K562 (cell line): ENCODE measurements around the gene PASD1. TPM values are rescaled to one million over a fixed set of nuclear protein-coding genes. Genes with fewer than 3 reads are reported as not detected.
A peak's percentile ranks its signal among the peaks of the same experiment; 100 is the strongest.

Experiments used
- ATAC-seq: fragments of 200-7000 bp; cut with Tn5 transposase; 3 replicates; pipeline ENCODE4 v1.9.1; 2020; ENCODE audit warnings: moderate library complexity
- BruUV-seq: library from RNA; stranded (reverse); fragments of 400-500 nt; replicated peaks from 2 replicates; lab custom pipeline; 2021; lab: Mats Ljungman, UMichigan
- CTCF ChIA-PET: fragments of 300-600 bp; formaldehyde crosslinking; extraction: SDS; loops from one replicate; lab custom pipeline; 2021; ENCODE audit warnings: low intra/inter-chr PET ratio; lab: Yijun Ruan, JAX
- POLR2A ChIA-PET: fragments of 300-600, 350-650 bp; sonication (Branson Sonifier 250); formaldehyde crosslinking; extraction: SDS; loops from one replicate; lab custom pipeline; 2021; ENCODE audit warnings: antibody characterized with exemption, inconsistent platforms; lab: Yijun Ruan, JAX
- DNase-seq, 4 experiments: peaks; one replicate each; pipeline versions ENCODE4 v3.0.0 to v3.0.0-alpha.2; 2011 to 2018; ENCODE audit warnings: low spot score in 3 of 4, mixed read lengths in 3 of 4; ENCODE audit errors: extremely low read depth in 1 of 4
- FAIRE-seq: peaks from 2 replicates; lab custom pipeline; 2011; peaks lifted over from hg19 to GRCh38; lab: Jason Lieb, UNC
- H2AFZ ChIP-seq: 2 replicates; pipeline ENCODE4 v1.6.0; 2011; ENCODE audit warnings: low read depth, low read length, control low read depth, inconsistent platforms
- H3K27ac ChIP-seq: fragments of 200-600 bp; 3 replicates; pipeline ENCODE4 v1.8.0; 2011; ENCODE audit warnings: low read depth, mild to moderate bottlenecking, control low read depth, inconsistent platforms, low read length, moderate library complexity, mixed read lengths; ENCODE audit errors: extremely low read depth
- H3K27me3 ChIP-seq, 2 experiments: fragments of 300-600 bp in 1 of 2; 2 replicates in 1 of 2; 3 replicates in 1 of 2; pipeline versions ENCODE4 v1.6.0 to v1.8.0; 2011; ENCODE audit warnings: inconsistent platforms in 2 of 2, low read length in 2 of 2, mild to moderate bottlenecking in 1 of 2, mixed read lengths in 1 of 2, moderate library complexity in 1 of 2; ENCODE audit not compliant: control insufficient read depth in 2 of 2, insufficient read depth in 2 of 2
- H3K36me3 ChIP-seq: fragments of 300-600 bp; 3 replicates; pipeline ENCODE4 v1.8.0; 2011; ENCODE audit warnings: mild to moderate bottlenecking, low read length, inconsistent platforms; ENCODE audit not compliant: control insufficient read depth, insufficient read depth
- H3K4me1 ChIP-seq, 2 experiments: fragments of 200-600 bp in 1 of 2; replicated peaks in 1 of 2; 2 replicates in 1 of 2; 3 replicates in 1 of 2; pipeline versions ENCODE4 v1.5.1 to v1.8.0; 2011; ENCODE audit warnings: inconsistent platforms in 2 of 2, low read length in 2 of 2, mild to moderate bottlenecking in 1 of 2, mixed read lengths in 1 of 2, moderate library complexity in 1 of 2; ENCODE audit not compliant: control insufficient read depth in 2 of 2, insufficient read depth in 2 of 2
- H3K4me2 ChIP-seq: 2 replicates; pipeline ENCODE4 v1.6.1; 2011; ENCODE audit warnings: low read length, control low read depth, inconsistent platforms, mixed read lengths; ENCODE audit not compliant: insufficient read depth
- H3K4me3 ChIP-seq: fragments of 200-600 bp; sonication (generic), shearing (Covaris generic); 2 replicates; pipeline ENCODE4 v1.5.1; 2016; ENCODE audit warnings: control low read depth, inconsistent platforms
- H3K79me2 ChIP-seq: fragments of 200-600 bp; 3 replicates; pipeline ENCODE4 v1.8.0; 2011; ENCODE audit warnings: low read length, inconsistent platforms; ENCODE audit not compliant: control insufficient read depth, insufficient read depth
- H3K9ac ChIP-seq, 2 experiments: 2 replicates each; pipeline versions ENCODE4 v1.6.0 to v1.6.1; 2011; ENCODE audit warnings: low read depth in 2 of 2, low read length in 2 of 2, control low read depth in 1 of 2, inconsistent platforms in 1 of 2, mild to moderate bottlenecking in 1 of 2, mixed read lengths in 1 of 2; ENCODE audit not compliant: insufficient read depth in 1 of 2
- H3K9me1 ChIP-seq: one replicate; pipeline ENCODE4 v1.6.0; 2011; ENCODE audit warnings: inconsistent platforms, mild to moderate bottlenecking, low read length, moderate library complexity; ENCODE audit not compliant: control insufficient read depth, insufficient read depth
- H3K9me3 ChIP-seq: replicated peaks from 2 replicates; pipeline ENCODE4 v1.5.1; 2011; ENCODE audit warnings: low read depth, low read length, inconsistent platforms; ENCODE audit not compliant: control insufficient read depth, insufficient read depth
- H4K20me1 ChIP-seq: replicated peaks from 2 replicates; pipeline ENCODE4 v1.6.1; 2011; ENCODE audit warnings: low read length, inconsistent platforms, mixed read lengths; ENCODE audit not compliant: control insufficient read depth, insufficient read depth
- C11orf30 ChIP-seq: fragments of 450-650 bp; IDR thresholded peaks from 2 replicates; pipeline ENCODE4 v1.6.1; 2016; ENCODE audit warnings: low read depth, mild to moderate bottlenecking
- MAFG ChIP-seq: fragments of 450-650 bp; conservative IDR thresholded peaks from 2 replicates; pipeline ENCODE4 v1.6.1; 2016; ENCODE audit warnings: missing genetic modification characterization, missing compliant biosample characterization
- NFE2 ChIP-seq: IDR thresholded peaks from 2 replicates; pipeline ENCODE4 v1.6.1; 2014; ENCODE audit warnings: antibody characterized with exemption, low read depth
- TEAD2 ChIP-seq: fragments of 450-650 bp; IDR thresholded peaks from 2 replicates; pipeline ENCODE4 v1.6.1; 2016; ENCODE audit warnings: missing genetic modification characterization, control low read depth, missing compliant biosample characterization
- ZNF316 ChIP-seq: fragments of 450-650 bp; IDR thresholded peaks from 2 replicates; pipeline ENCODE4 v1.6.1; 2016
- ZNF609 ChIP-seq: sonication (generic); formaldehyde crosslinking; IDR thresholded peaks from 2 replicates; pipeline ENCODE4 v1.8.1; 2023; ENCODE audit warnings: missing genetic modification reagents, mild to moderate bottlenecking, borderline replicate concordance
- WGBS: fragments of 100-300 bp; shearing (Covaris generic); methylation state at CpG from one replicate; pipeline ENCODE4 v1.1.6; 2016; ENCODE audit warnings: low coverage, mixed read lengths; ENCODE audit not compliant: insufficient coverage; ENCODE audit errors: missing lambda C conversion rate; 5-methylcytosine and 5-hydroxymethylcytosine counted together
- in situ Hi-C: fragments of 300-500 bp; cut with MboI; formaldehyde crosslinking; loops from 4 replicates; pipeline ENCODE4 v1.15.0; 2018; ENCODE audit warnings: inconsistent platforms, mixed read lengths
- intact Hi-C: fragments of 100-400 bp; cut with micrococcal nuclease; formaldehyde crosslinking; loops from 2 replicates; pipeline ENCODE4 v1.14.2; 2022
- polyA plus RNA-seq, 8 experiments: library from polyadenylated mRNA; depleted of rRNA in 4 of 8; stranded (reverse) in 5 of 8; unstranded in 3 of 8; fragments of >200 nt; fragmentation: Nextera tagmentation in 2 of 8; fragmentation: Illumina TruSeq in 1 of 8; extraction: Ambion mirVana in 2 of 8; extraction: Trizol in 1 of 8; gene quantifications; 2 replicates each; pipeline versions ENCODE4 v1.2.1 to v1.2.3, GENCODE V29; 2011 to 2014; ENCODE audit warnings: inconsistent platforms in 1 of 8, missing spikeins in 1 of 8
- total RNA-seq, 7 experiments: library from RNA; depleted of rRNA in 6 of 7; stranded (reverse); fragments of >200 nt in 6 of 7; fragmentation: Illumina TruSeq in 2 of 7; extraction: Trizol in 2 of 7; gene quantifications; 2 replicates each; pipeline versions ENCODE4 v1.2.1 to v1.2.3, GENCODE V29; 2011 to 2021; ENCODE audit warnings: low replicate concordance in 1 of 7

The PASD1 gene
- total and polyA plus RNA-seq, 9 of the 15 experiments (the other 6 are each of a cell fraction or from before 2014, with no cell fraction given) = 1.7 to 12.8 (median 9.6) TPM

- ChIA-PET POLR2A (no interaction called here), CTCF (no interaction called here)
- no TSS peak for BruUV-seq
These were observed 78.1 kb downstream of the PASD1 start for GRCh38 chrX:151641564-151641963.

More at GRCh38 chrX:151641564-151641963, 78.1 kb downstream of the PASD1 start:
- Histone ChIP-seq H4K20me1 (no peaks in the 10 kb centered on the region), H3K9ac (no peak overlapping the region), H3K79me2 (no peaks in the 10 kb centered on the region), H3K4me3 (no peak overlapping the region), H3K4me1 (no peaks in the 10 kb centered on the region), H2AFZ (no peak overlapping the region), H3K4me2 (no peak overlapping the region), H3K27ac (no peak overlapping the region), H3K36me3 (no peaks in the 10 kb centered on the region), H3K27me3 (no peaks in the 10 kb centered on the region), H3K9me1 (no peaks in the 10 kb centered on the region), H3K9me3 (no peaks in the 10 kb centered on the region)
- 58% methylated on average over 7 of the region's 11 CpGs for WGBS
- DNase-seq = no peak
- intact Hi-C loops = no loop called here
- 0 out of 3 replicates have a peak, but pooled peaks have one; percentile 27 for ATAC-seq
- no peak for FAIRE-seq
- TF ChIP-seq NFE2 (peak; percentile 16; the same call in 1 of the 2 replicates), TEAD2 (tag) (no peak), ZNF609 (CRISPR knock-in tag) (no peak), C11orf30 (peak; percentile 66; the same call in 1 of the 2 replicates), ZNF316 (peak; percentile 62), MAFG (peak; percentile 74)
- in situ Hi-C loops = no loop called here
